NCI-H128 (cell line): ENCODE data around the gene USE1.
A peak's percentile ranks its signal among the peaks of the same experiment; 100 is the strongest.

Experiments used
- DNase-seq: peaks from one replicate; lab custom pipeline; 2025; ENCODE audit not compliant: unreplicated experiment; lab: John Stamatoyannopoulos, UW

The USE1 gene

GRCh38 chr19:17205237-17206140 is 9.7 kb upstream of the USE1 start:
- no peak for DNase-seq

GRCh38 chr19:17206736-17207581 is 8.2 kb upstream of the USE1 start:
- no peak for DNase-seq

GRCh38 chr19:17209126-17210036 is 5.8 kb upstream of the USE1 start:
- DNase-seq, result no peak

- no peak for DNase-seq
Observed at GRCh38 chr19:17210296-17210695, 4.9 kb upstream of the USE1 start.

GRCh38 chr19:17211547-17212446 is 3.4 kb upstream of the USE1 start:
- no peak for DNase-seq

- no peak for DNase-seq
Observed at GRCh38 chr19:17213334-17213733, 1.8 kb upstream of the USE1 start.

DNA sequence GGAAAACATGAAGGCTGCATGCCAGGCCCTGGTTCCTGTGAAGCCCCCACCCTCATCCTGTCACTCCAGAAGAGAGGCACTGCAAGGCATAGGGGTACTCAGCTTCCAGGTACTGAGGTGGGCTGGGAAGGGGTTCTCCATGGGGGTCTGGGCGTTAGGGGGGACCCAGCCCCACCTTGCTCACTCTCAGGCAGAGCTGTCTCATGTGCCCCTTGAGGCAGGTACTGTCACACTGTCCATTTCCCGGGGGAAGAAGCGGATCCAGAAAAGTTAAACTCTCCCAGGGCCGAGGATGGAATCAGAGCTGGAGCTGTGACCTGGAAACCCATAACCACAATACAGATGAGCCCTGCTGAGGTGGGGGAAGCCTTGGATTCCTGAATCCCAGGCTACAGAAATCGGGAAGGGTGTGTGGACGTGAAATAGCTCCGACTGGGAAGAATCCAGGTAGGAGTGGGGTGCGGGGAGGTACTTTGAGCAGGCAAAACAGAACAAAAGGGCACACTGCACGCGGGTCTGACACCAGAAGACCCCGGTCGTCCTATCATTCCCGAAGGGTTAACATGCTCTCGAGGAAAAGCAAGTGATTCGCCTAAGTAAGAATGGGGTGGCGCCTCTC is 540 bp upstream of the USE1 start:
- DNase-seq, result no peak

- no peak for DNase-seq
Observed at GRCh38 chr19:17216058-17216670, 1.0 kb downstream of the USE1 start.

DNA sequence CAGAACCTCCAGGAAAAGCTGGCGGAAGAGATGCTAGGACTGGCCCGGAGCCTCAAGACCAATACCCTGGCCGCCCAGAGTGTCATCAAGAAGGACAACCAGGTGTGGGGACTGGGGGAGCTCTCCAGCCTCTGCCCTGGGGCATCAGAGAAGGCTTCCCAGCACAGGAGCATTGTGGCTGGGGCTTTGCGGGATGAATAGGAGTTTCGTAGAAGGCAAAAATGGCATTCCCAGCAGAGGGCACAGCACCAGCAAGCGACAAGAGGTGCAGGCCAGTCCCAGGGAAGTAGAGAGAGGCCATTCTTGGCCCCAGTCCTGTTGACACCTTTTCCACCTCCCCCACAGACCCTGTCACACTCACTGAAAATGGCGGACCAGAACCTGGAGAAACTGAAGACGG is 4.1 kb downstream of the USE1 start:
- no peak for DNase-seq

DNA sequence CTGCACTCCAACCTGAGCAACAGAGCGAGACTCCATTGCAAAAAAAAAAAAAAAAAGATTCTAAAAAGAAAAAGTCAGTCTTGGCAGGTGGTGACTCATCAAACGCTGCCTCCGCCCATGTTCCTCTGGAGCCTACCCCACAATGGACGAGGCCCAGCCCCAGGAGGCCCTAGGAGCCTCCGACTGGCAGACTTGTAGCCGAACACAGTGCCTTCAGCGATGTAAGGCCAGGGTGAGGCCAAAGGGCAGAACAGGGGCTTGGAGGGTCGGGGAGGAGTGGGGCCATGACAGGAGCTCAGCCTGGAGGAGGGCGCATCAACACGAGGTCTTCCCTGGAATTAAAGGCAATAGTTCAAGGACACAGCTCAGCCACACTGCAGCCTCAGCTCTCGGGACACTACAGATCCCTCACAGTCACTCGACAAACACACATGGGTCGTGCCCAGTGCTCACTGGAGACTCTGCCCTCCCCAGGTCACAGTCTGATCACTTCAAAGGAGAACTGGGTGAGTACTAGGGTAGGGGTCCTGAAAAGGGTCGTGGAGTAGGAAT is 5.1 kb downstream of the USE1 start:
- no peak for DNase-seq

- no peak for DNase-seq
Observed at GRCh38 chr19:17225053-17225452, 9.9 kb downstream of the USE1 start.

DNA sequence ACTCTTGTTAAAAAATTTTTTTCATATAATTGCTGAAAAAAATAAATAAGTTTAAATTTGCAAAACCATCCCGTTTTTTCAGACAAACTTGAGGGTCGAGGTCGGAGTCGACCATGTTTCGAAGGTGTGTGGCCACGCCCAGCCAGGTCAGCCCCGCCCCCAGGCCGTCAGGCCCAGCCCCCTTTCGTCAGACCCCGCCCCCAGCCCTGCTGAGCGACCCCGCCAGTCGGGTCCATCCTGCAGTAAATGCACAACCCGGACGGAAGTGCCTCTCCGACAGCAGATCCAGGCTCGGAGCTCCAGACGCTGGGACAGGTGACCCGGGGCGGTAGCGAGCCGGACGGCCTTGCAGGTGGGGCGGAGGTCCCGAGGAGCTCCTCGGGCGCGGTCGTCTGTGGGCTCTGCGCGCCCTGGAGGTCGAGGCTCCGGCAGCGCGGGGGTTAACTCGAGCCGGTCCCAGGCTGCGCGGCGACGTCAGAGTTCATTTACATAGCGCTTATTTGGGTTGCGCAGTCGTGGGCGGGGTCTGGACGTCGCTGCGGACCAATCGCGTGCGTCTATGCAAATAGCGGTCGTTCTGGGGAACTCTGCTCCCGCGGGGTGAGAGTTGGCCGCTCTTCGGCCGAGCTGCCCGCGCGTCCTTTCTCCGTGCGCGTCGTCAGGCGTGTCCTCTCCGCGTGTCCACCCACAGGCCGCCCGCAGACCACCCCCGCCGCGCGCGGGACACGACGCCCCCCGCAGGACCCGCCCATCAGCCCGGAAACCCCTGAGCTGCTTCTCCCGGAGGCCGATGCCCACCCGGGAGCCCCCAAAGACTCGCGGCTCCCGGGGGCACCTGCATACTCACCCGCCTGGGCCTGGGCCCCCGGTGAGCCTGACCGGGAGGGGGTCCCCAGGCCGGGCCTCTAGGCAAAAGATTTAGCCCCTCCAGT is 11.1 kb downstream of the USE1 start, which contains the start of gene OCEL1:
Gene OCEL1, plus strand, starts transcription at position 225 of the 932 bp plus-strand sequence. Its CDS starts 22 bp downstream, at position 247.
- DNase-seq, result peak; percentile 98

DNA sequence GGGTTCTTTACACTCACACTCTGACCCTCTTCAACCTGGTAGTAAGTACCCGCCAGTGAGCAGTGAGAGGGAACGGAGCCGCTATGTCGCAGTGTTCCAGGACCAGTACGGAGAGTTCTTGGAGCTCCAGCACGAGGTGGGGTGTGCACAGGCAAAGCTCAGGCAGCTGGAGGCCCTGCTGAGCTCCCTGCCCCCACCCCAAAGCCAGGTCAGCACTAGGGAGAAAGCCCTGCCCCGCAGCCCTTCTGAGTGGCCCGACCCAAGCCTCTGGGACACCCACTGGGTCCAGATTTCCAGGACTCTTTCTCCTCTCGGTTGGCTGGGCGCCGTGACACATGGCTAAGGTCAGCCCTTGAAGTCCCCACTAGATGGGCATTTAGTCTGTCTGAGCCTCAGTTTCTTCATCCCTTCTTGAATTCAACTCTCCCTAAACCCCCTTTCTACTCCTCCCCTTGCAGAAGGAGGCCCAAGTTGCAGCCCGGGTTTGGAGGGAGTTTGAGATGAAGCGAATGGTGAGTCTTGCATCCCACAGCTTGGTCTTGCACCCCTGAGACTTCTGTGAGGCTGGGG is 12.7 kb downstream of the USE1 start:
- DNase-seq, result no peak

DNA sequence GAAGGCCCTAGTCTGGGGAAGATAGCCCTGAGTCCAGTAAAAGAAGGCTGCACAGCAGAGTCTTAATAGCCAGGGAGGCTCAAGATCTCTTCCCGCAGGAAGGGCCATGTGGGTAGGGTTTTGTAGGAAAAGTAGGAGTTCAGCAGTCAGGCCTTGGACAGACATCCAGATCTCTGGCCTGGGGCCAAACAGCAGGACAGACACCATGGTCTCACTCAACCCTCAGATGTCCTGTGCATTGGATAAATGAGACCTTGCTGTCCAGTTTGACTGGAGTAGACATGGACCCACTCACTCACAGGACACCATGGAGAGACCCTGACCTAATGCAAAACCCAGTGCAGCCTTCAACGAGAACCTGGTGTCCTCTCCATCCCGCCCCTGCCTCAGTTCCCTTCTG is 14.7 kb downstream of the USE1 start:
- DNase-seq, result no peak

DNA sequence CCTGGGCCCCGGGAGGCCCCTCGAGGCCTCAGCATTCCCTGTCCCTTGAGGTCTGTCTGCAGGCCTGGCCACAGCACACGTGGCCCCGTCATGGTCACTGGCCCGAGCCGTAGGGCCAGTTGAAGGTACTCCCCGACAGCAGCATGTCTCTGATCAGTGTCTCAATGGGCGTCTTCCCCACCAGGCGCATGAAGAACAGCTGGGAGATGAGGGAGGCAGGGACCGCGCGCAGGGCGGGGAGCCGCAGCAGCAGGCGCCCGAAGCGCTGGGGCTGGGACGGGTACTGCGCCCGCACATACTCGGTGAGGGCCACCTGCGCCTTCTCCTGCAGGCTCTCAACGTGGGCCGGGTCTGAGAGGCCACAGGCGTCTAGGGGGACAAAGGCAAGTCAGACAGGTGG is 17.1 kb downstream of the USE1 start:
- DNase-seq, result no peak

DNA sequence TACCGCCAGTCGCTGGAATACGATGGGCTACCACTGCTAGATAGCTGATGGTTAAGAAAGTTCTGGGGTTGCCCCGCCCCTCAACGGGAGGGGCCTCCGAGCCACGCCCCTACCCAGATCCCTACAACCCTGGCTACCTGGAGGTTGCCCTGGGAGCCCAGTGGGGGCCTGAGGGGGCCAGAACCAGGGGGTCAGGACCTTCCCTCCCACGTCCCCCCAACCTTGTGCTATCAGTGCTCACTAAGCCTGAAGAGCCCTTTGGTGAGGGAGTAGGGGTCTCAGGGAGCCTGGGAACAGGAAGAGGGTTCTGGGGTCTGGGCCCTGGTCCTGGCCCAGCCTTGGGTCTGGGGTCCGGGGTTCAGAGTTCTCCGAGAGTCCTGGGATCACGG is 19.7 kb downstream of the USE1 start:
- no peak for DNase-seq

DNA sequence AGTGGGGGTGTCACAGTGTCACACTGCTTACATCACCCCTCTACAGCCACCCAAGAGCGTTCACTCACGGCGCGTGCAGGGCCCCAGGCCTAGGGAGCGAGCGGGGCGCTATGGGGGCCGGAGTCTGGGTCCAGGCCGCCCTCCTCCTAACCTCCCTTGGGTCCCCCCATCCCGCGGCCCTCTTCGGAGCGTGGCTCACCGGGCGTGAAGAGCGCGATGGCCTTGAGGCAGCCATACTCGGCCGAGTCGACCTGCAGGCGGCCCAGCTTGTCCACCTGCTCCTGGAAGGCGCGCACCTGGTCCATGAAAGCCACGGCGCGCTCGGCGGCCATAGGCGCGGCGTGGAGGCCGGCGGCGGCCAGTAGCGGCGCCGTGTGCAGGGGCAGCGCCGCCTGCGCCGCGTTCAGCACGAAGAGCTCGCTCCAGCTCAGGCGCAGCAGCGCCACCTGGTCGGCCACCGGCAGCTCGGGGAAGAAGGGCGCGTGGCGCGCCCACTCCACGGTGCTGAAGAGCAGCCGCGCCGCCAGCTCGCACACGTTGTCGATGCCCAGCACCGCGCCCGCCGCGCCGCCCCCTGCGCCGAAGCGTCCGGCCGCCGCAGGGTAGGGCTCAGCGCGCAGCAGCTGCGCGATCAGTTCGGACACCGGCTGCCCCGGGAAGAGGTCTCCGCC is 20.3 kb downstream of the USE1 start:
- no peak for DNase-seq
